ENCODE results near the gene CNGA1. TPM values are rescaled to one million over a fixed set of nuclear protein-coding genes. Genes with fewer than 3 reads are reported as not detected.
"Not testable (repeated sequence)": the region's sequence is repeated elsewhere in the genome, so short reads cannot be mapped to it uniquely, and the experiment has no call there.

The CNGA1 gene
- total RNA-seq, 5 donors from 2014 or later (not counting 1 experiment from before 2014, with no cell fraction given) = 0.54 TPM; not detected in 4

DNA sequence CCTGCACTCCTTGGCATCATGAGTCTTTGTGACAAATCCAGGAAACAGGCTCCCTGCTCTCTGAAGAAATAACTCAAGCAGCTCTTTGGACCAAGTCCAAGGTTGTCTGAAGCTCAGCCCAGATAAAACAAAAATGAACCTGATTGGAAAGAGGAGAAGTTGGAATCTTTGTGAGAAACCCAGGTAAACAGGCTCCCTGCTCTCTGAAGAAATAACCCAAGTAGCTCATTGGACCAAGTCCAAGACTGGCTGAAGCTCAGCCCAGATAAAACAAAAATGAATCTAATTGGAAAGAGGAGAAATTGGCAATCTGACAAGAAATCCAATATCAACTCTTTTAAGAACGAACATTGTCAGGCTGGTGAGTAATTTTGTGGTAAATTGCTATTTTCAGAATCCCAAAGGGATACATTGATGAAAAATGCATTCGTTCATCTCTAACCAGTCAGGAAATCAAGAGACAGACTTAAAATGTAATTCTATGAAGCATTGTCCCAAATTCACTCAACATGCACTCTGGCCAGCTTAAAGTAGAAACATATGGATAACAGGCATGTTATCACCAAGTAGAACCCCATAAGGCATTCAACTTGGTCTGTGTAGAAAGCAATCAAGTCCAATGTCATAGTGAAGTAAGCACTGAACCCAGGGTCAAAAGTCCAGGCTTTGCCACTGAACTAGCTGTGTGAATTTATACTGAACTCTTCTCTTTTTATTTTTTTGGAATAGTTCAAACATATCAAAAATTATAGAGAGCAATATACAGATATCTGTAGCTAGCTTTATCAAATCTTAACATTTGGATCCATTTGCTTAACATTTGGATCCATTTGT, 85.3 kb downstream of the CNGA1 start:
- no CpG with 5 or more reads among the region's 2 CpGs for WGBS (ENCODE audit: insufficient coverage)
- Histone ChIP-seq H3K36me3 (ENCODE audit: control insufficient read depth in 2 of 2, extremely low read depth in 1 of 2, insufficient read depth in 1 of 2, low read length in 1 of 2) (no peaks in the 10 kb centered on the region), H3K4me1 (ENCODE audit: control insufficient read depth in 1 of 2, extremely low read depth in 1 of 2, insufficient read depth in 2 of 2, low read length in 2 of 2) (peaks cover 0 to 4% of the 10 kb centered on the region in 2 experiments), H3K4me3 (ENCODE audit: control insufficient read depth in 1 of 2, extremely low read depth in 1 of 2, low read length in 1 of 2) (no peak overlapping the region), H3K27me3 (replicated peaks in 1 of 2; ENCODE audit: control insufficient read depth in 2 of 2, extremely low read depth in 1 of 2, insufficient read depth in 2 of 2, low read length in 1 of 2) (peaks cover 0 to 4% of the 10 kb centered on the region in 2 experiments), H3K27ac (ENCODE audit: low read length) (no peak overlapping the region), H3K9me3 (no peaks in the 10 kb centered on the region)
- Mint-ChIP-seq H3K4me1 (peaks cover 7 to 13% (median 8%) of the 10 kb centered on the region in 3 donors), H3K36me3 (no peaks in the 10 kb centered on the region), H3K9me3 (no peaks in the 10 kb centered on the region), H3K27ac (no peak overlapping the region), H3K4me3 (no peak overlapping the region), H3K27me3 (peaks cover 7 to 11% of the 10 kb centered on the region in 2 donors)
- DNase-seq (no peak), ATAC-seq (replicated peaks in 1 of 4) (no peak)
- POLR2A ChIA-PET = interaction anchor here in 1 of 2 donors (0.6 kb wide), 1 partner anchor 11 kb away, joined by 9 read pairs; no protein-coding TSS in a partner anchor
- CTCF ChIA-PET = interaction anchor here in 1 of 2 donors (0.7 to 1.6 kb wide), 3 partner anchors 15 to 226 kb away, joined by 3 to 4 read pairs (median 3); no protein-coding TSS in a partner anchor

DNA sequence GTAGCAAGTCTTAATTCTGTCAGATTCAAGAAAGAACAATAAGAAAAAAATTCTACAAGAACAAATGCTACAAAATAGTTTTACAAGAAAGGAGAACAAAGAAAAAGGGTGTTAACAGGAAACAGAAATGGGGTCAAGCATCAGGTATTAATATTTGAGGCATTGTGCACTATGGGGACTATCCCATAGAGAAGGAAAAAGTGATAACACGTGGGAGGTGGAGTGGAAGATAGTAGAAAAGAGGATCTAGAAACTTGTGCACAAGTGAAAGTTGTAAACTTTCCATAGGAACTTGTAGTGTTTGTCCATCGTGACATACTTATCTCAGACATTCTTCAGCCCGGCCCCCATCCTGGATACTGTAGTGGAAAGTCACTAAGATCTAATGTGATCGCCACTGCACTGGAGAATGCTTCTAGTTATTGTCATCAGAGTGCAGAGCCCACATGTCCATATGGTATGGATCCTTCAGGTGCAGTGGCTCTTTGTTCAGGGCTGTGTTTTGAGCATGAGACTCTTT, 86.7 kb downstream of the CNGA1 start:
- Mint-ChIP-seq H3K4me3 (no peak overlapping the region), H3K4me1 (peaks cover 7 to 13% (median 8%) of the 10 kb centered on the region in 3 donors), H3K27me3 (peaks cover 11 to 12% of the 10 kb centered on the region in 2 donors), H3K36me3 (no peaks in the 10 kb centered on the region), H3K27ac (no peak overlapping the region), H3K9me3 (no peaks in the 10 kb centered on the region)
- no peaks in the 10 kb centered on the region for H3K9me3 ChIP-seq
- ATAC-seq (replicated peaks in 1 of 4) = no peak
- 67% methylated on average over 1 of the region's 4 CpGs for WGBS (ENCODE audit: insufficient coverage)
- no peak overlapping the region for H3K27ac ChIP-seq (ENCODE audit: low read length)
- H3K4me3 ChIP-seq (ENCODE audit: control insufficient read depth in 1 of 2, extremely low read depth in 1 of 2, low read length in 1 of 2) = no peak overlapping the region
- no peaks in the 10 kb centered on the region for H3K36me3 ChIP-seq (ENCODE audit: control insufficient read depth in 2 of 2, extremely low read depth in 1 of 2, insufficient read depth in 1 of 2, low read length in 1 of 2)
- CTCF ChIA-PET = no interaction called here
- POLR2A ChIA-PET = no interaction called here
- peaks cover 0 to 4% of the 10 kb centered on the region in 2 experiments for H3K27me3 ChIP-seq (replicated peaks in 1 of 2; ENCODE audit: control insufficient read depth in 2 of 2, extremely low read depth in 1 of 2, insufficient read depth in 2 of 2, low read length in 1 of 2)
- peaks cover 0 to 4% of the 10 kb centered on the region in 2 experiments for H3K4me1 ChIP-seq (ENCODE audit: control insufficient read depth in 1 of 2, extremely low read depth in 1 of 2, insufficient read depth in 2 of 2, low read length in 2 of 2)
- DNase-seq = no peak

DNA sequence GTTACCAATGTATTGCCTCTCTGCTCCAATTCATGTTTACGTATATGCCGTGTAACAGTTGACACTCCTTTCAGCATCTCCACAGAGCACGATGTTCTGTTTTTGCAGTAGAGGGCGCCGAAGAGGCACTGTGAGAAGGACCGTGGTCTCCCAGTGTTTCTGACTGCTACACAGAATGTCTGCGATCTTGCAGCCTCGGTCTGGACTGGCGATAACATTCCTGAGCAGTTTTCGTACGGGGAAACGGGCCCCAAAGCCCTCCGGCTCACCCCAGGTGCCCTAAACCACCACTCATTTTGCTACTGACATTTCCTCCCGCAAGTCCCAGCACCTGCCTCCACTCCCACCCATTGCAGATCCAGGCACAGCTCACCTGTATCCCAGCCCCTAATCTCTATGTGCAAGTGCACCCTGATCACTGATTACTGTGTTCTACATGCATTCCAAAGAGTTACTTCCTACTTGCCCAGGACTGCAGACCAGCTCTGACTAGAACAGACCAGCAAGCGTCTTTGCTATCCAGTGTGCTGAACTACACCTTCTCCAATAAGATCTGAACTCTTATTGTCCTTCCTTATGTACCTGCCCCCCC, 89.7 kb downstream of the CNGA1 start:
- ChIA-PET POLR2A (no interaction called here), CTCF (interaction anchor here in 1 of 2 donors (0.6 kb wide), 1 partner anchor 333 kb away, joined by 3 read pairs; no protein-coding TSS in a partner anchor)
- Mint-ChIP-seq H3K36me3 (no peaks in the 10 kb centered on the region), H3K9me3 (no peaks in the 10 kb centered on the region), H3K4me1 (peaks cover 7 to 13% (median 8%) of the 10 kb centered on the region in 3 donors), H3K27ac (no peak overlapping the region), H3K27me3 (peaks cover 12 to 25% of the 10 kb centered on the region in 2 donors), H3K4me3 (peak overlapping the region; percentile 25 to 55 (median 48))
- Histone ChIP-seq H3K27me3 (replicated peaks in 1 of 2; ENCODE audit: control insufficient read depth in 2 of 2, extremely low read depth in 1 of 2, insufficient read depth in 2 of 2, low read length in 1 of 2) (peaks cover 0 to 11% of the 10 kb centered on the region in 2 experiments), H3K27ac (ENCODE audit: low read length) (no peak overlapping the region), H3K36me3 (ENCODE audit: control insufficient read depth in 2 of 2, extremely low read depth in 1 of 2, insufficient read depth in 1 of 2, low read length in 1 of 2) (no peaks in the 10 kb centered on the region), H3K4me3 (ENCODE audit: control insufficient read depth in 1 of 2, extremely low read depth in 1 of 2, low read length in 1 of 2) (peak overlapping the region in 1 of 2 donors; percentile 29), H3K4me1 (ENCODE audit: control insufficient read depth in 1 of 2, extremely low read depth in 1 of 2, insufficient read depth in 2 of 2, low read length in 2 of 2) (peaks cover 0 to 4% of the 10 kb centered on the region in 2 experiments), H3K9me3 (no peaks in the 10 kb centered on the region)
- DNase-seq (peak in 33 of 35 experiments; percentile 11 to 69 (median 35)), ATAC-seq (replicated peaks in 1 of 4) (peak; percentile 85 to 98 (median 92))
- WGBS (ENCODE audit: insufficient coverage) = 14% methylated on average over 14 of the region's 15 CpGs

DNA sequence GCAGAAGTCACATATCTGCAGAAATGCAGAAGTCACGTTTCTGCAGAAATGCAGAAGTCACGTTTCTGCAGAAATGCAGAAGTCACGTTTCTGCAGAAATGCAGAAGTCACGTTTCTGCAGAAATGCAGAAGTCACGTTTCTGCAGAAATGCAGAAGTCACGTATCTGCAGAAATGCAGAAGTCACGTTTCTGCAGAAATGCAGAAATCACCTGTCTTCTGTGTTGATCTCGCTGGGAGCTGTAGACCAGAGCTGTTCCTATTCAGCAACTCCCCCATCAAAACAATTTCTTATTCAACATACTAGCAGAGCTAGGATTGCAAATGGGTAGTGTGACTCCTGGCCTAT, 93.2 kb downstream of the CNGA1 start:
- not testable (repeated sequence) for H3K27ac Mint-ChIP-seq; ATAC-seq (replicated peaks in 1 of 4); H3K9me3 Mint-ChIP-seq; H3K36me3 ChIP-seq (ENCODE audit: control insufficient read depth in 2 of 2, extremely low read depth in 1 of 2, insufficient read depth in 1 of 2, low read length in 1 of 2); H3K4me3 ChIP-seq (ENCODE audit: control insufficient read depth in 1 of 2, extremely low read depth in 1 of 2, low read length in 1 of 2); DNase-seq; H3K9me3 ChIP-seq; H3K27ac ChIP-seq (ENCODE audit: low read length); H3K4me3 Mint-ChIP-seq; H3K4me1 Mint-ChIP-seq; H3K4me1 ChIP-seq (ENCODE audit: control insufficient read depth in 1 of 2, extremely low read depth in 1 of 2, insufficient read depth in 2 of 2, low read length in 2 of 2); H3K36me3 Mint-ChIP-seq
- POLR2A ChIA-PET = interaction anchor here in 1 of 2 donors (0.6 kb wide), 1 partner anchor 1045 kb away, joined by 4 read pairs; no protein-coding TSS in a partner anchor
- 32% methylated on average over 7 of the region's 8 CpGs for WGBS (ENCODE audit: insufficient coverage)
- CTCF ChIA-PET = interaction anchor here in 1 of 2 donors (1.0 kb wide), 1 partner anchor 11 kb away, joined by 3 read pairs; no protein-coding TSS in a partner anchor
- peaks cover 12 to 27% of the 10 kb centered on the region in 2 donors for H3K27me3 Mint-ChIP-seq
- peaks cover 0 to 11% of the 10 kb centered on the region in 2 experiments for H3K27me3 ChIP-seq (replicated peaks in 1 of 2; ENCODE audit: control insufficient read depth in 2 of 2, extremely low read depth in 1 of 2, insufficient read depth in 2 of 2, low read length in 1 of 2)

DNA sequence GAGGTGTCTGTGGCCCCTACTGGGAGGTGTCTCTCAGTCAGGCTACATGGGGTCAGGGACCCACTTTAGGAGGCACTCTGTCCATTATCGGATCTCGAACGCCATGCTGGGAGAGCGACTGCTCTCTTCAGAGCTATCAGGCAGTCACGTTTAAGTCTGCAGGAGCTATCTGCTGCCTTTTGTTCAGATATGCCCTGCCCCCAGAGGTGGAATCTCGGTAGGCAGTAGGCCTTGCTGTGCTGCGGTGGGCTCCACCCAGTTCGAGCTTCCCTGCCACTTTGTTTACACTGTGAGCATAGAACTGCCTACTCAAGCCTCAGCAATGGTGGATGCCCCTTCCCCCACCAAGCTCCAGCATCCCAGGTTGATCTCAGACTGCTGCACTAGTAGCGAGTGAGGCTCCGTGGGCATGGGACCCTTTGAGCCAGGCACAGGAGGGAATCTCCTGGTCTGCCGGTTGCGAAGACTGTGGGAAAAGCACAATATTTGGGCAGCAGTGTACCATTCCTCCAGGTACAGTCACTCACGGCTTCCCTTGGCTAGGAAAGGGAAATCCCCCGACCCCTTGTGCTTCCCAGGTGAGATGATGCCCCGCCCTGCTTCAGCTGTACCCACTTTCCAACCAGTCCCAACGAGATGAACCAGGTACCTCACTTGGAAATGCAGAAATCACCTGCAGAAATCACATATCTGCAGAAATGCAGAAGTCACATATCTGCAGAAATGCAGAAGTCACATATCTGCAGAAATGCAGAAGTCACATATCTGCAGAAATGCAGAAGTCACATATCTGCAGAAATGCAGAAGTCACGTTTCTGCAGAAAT, 93.8 kb downstream of the CNGA1 start:
- POLR2A ChIA-PET; H3K27ac ChIP-seq (ENCODE audit: low read length); H3K9me3 Mint-ChIP-seq; H3K36me3 Mint-ChIP-seq; H3K4me1 ChIP-seq (ENCODE audit: control insufficient read depth in 1 of 2, extremely low read depth in 1 of 2, insufficient read depth in 2 of 2, low read length in 2 of 2); H3K4me3 ChIP-seq (ENCODE audit: control insufficient read depth in 1 of 2, extremely low read depth in 1 of 2, low read length in 1 of 2); H3K4me1 Mint-ChIP-seq; ATAC-seq (replicated peaks in 1 of 4); H3K36me3 ChIP-seq (ENCODE audit: control insufficient read depth in 2 of 2, extremely low read depth in 1 of 2, insufficient read depth in 1 of 2, low read length in 1 of 2); H3K9me3 ChIP-seq; DNase-seq; H3K27ac Mint-ChIP-seq; H3K4me3 Mint-ChIP-seq: not testable (repeated sequence)
- H3K27me3 Mint-ChIP-seq = peaks cover 12 to 27% of the 10 kb centered on the region in 2 donors
- 76% methylated on average over 16 of the region's 17 CpGs for WGBS (ENCODE audit: insufficient coverage)
- CTCF ChIA-PET = interaction anchor here in 1 of 2 donors (0.6 kb wide), 1 partner anchor 256 kb away, joined by 3 read pairs; no protein-coding TSS in a partner anchor
- peaks cover 0 to 11% of the 10 kb centered on the region in 2 experiments for H3K27me3 ChIP-seq (replicated peaks in 1 of 2; ENCODE audit: control insufficient read depth in 2 of 2, extremely low read depth in 1 of 2, insufficient read depth in 2 of 2, low read length in 1 of 2)
